NCI-H1105 treated with DMSO at 0.1 percent for 48 hours (cell line): ENCODE results near the gene CDH24.
"Not testable (repeated sequence)": the region's sequence is repeated elsewhere in the genome, so short reads cannot be mapped to it uniquely, and the experiment has no call there.

Source experiments
- DNase-seq: peaks from one replicate; lab custom pipeline; 2025; lab: John Stamatoyannopoulos, UW

Gene CDH24

DNA sequence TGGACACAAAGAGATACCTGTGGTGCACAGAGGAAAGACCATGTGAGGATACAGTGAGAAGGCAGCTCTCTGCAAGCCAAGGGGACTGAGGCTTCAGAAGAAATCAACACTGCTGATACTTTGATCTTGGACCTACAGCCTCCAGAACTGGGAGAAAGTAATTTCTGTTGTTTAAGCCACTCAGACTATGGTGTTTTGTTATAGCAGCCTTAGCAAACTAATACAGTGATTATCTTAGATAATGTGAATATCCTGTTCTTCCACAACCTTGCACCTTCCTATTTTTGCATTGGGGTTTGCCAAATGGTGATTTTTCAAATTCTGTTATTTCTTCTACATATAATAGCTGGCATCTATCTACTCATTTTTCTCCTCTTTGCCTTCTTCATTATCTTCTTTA is 39.2 kb downstream of the CDH24 start:
- no peak for DNase-seq

DNA sequence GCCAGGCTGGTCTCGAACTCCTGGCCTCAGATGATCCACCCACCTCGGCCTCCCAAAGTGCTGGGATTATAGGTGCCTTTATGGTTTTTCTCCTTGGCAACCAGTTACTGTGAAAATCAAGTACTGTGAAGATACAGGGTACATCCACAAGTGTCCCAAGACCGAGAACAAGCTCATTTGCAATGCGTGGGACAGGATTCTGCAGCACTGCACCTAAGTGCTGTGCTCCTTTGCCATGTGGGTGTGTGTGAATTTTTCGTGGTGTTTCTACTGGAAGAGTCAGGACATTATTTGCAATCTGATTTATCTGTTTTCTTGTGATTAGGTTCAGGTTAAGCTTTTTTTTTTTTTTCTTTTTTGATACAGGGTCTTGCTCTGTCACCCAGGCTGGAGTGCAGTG is 40.2 kb downstream of the CDH24 start:
- no peak for DNase-seq

DNA sequence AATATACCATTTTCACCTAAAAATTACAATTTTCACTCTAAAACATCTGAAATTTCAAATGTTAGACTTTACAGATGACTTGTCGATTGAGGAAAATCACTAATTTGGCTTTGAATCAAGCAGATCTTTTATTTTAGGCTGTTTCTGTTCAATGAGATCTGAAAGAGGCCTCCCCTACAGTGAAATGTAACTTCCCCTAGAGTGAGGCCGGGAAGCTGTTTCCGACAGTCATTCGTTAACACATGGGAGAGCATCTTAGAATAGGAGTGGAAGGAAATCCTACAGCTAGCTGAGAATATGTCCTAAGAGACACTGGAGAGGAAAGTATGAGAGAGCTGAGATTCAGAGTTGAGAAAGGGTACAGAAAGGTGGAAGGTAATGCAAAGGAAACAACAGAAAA is 41.7 kb downstream of the CDH24 start:
- no peak for DNase-seq

DNA sequence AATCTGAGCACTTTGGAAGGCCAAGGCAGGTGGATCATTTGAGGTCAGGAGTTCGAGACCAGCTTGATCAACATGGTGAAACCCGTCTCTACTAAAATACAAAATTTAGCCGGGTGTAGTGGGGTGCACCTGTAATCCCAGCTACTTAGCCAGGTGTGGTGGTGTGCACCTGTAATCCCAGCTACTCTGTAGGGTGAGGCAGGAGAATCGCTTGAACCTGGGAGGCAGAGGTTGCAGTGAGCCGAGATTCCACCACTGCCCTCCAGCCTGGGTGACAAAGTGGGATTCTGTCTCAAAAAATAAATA is 43.6 kb downstream of the CDH24 start:
- DNase-seq, result not testable (repeated sequence)

DNA sequence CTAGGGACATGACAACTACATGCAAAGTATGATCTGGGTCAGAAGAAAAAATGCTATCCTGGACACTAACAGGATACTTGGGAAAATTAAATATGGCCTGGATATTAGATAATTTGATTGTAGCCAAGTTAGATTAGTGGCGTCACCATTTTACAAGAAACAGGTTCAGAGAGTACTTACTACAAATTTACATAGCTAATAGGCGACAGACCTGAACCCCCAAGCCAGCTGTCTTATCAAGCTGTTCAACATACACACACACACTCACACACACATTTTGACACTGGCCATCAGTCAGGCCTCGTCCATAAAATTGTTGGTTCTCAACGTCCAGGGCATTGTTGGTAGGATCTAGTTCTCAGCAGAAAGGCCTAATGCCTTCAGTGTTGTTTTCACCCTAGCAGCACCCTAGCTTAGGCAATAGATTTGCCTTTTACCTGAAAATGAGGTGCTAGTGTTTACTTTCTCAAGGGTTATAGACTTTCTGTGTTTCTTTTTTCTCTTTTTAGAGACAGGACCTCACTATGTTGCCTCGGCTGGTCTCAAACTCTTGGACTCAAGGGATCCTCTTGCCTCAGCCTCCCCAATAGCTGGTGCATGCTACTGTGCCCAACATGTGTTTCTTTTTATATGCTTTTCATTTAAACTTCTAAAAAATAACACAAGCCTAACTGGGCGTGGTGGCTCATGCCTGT is 44.1 kb downstream of the CDH24 start:
- DNase-seq, result no peak

DNA sequence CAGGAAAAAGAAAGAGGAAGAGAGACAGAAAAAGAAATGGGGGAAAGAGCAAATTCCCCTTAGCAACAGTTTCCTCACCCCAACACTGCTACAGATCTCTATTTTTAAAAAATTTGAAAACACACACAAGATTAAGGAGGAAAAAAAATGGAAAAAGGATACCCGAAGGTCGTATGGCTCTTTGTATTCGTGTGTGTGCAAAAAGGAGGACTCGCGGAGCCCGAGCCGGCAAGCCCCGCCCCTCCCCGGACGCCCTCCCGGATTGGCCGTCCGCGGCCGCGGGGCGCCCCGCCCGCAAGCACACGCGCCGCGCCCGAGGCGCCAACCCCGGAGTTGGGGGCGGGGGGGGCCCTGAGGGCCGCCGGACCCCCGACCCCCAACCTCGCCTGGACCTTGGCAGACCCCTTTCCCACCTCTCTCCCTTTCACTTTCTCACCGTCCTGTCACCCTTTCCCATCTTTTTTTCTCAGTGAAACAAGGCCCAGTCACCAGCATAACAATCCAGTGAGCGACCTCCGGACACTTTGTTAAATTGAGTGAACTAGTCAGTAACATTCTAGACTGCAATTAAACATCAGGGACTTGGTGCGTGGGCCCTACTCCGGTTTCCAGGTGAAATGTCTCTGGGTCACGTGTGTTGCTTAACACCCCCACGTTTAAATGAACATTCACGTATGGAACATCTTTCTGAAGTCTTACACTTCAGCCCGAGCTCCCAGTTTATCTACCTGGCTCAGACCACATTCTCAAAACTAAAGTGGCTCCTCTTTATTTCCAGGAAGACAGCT is 47.2 kb downstream of the CDH24 start, which contains the start of gene C14orf93:
TSS of gene C14orf93 (minus strand) at position 205 of the 788 bp plus-strand sequence. CDS start 11,120 bp downstream, outside the sequence.
- peak; percentile 79 for DNase-seq

DNA sequence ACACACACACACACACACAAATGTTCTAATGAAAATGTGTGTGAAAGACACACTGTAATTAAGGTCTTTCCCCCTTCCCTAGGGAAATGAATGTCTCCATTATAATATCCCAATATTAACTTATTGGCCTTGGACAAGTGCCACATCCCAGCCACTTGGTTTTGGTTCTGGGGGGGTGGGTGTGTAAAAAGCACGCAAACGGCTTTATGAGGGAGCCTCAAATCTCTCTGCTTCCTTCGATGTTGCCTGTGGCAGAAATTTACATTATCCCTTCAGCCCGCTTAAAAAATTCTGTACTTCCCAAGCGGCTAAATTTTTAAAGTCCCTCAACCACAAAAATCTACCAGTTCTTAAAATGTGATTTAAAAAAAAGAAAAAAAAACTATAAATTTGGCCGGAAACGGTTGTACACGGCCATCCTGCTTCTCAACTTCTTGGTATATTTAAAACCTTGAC is 47.8 kb downstream of the CDH24 start:
- peak; percentile 59 for DNase-seq

DNA sequence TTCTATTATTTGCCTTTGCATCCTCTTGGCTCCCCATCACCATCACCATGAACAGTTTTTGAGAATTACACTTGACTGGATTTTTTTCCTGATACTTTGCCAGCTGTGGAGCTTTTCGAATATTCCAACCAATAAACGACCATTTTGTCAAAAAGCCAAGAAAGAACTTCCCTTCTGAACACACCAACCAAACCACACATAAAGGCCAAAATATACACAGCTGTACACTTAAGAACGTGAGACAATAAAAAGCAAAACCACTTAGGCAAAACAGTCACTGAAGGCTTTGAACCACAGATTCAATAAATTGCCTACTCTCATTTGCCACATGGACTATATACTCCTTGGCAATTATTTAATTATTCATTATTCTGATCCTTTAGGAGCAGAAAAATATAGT is 48.5 kb downstream of the CDH24 start:
- peak; percentile 85 for DNase-seq

DNA sequence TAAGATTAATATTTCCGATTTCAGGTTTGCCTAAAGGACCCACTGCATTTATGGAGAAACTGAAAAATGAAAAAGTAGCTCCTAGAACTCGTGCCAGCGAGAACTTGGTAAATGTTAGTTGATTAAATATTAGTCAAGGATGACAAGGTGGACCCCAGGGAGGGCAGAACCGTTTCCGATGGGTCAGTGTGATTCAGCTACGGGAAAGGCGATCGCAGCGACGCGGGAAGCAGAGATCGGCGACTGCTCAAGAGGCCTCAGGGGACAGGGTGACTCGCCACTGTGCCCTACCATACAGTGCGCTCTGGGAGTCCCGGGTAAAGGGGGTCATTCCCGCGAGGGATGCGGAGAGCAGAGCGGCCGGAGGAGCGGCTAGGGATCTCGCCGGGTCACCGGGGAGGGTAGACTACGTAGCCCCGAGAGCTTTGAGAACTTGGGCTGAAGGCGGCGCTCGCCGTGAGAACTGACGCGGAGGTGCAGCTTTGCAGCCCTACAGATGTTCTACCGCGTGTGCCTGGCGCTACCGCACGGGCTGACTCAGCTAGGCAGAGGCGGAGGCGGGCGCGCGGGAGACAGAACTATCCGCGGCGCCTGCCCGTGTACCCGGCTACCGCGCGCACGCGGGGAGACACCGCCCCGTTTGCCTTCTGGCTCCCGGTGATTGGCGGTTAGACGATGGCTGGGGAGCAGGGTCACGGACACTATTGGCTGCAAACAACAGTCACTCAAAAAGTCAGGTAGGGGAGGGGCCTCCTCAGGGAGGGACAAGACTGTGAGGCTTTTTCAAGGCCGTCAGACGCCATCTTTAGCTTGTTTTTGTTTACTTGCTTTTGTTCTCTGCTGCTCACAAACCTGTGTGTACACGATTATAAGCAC is 50.5 kb downstream of the CDH24 start:
- peak; percentile 98 for DNase-seq

DNA sequence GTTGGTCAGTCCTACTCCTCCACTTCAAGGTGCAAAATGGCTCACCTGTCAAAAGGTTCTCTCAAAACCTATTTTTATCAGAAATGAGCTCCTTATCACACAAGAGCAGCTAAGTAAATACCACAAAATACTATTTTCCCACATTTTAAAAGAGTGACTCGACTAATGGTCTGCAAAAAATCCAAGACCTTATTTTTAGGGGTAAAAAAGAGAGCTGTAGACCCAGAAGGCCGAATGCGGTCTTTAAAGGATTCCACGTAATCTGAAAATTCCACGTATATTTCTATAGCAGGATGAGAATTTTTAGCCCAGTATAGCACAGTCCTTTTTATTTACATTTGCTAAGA is 51.2 kb downstream of the CDH24 start:
- DNase-seq, result peak; percentile 14

DNA sequence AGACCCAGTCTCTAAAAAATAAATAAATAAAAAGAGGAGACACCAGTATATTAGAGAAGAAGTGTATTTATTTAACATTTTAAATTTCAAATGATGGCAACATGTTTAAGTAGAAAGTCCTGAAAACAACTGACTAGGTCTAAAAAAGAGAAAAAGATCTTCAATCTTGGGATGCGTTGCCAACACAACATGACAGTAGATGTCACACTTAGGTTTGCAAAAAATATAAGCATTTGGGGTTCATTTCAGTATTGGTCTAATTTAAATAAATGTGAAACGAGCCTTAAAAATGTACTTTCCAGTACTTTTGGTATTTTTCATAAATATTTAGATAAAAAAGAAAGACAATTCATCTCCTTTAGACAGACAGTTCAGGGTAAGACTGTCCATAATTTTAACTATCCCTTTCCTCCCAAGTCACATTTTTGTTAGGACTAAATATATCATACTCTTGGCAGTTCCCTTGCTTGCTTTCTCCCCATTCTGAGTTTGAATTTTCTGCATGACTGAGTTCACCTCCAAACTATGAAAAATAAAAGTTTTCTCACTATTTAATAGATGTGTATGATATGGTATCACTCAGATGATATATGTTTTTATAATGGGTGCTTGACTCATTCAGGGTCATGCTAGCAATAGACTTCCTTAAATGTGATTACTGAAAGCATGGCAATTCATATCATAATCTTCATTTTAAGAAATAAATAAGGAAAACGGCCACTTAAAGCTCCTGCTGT is 51.7 kb downstream of the CDH24 start:
- no peak for DNase-seq

DNA sequence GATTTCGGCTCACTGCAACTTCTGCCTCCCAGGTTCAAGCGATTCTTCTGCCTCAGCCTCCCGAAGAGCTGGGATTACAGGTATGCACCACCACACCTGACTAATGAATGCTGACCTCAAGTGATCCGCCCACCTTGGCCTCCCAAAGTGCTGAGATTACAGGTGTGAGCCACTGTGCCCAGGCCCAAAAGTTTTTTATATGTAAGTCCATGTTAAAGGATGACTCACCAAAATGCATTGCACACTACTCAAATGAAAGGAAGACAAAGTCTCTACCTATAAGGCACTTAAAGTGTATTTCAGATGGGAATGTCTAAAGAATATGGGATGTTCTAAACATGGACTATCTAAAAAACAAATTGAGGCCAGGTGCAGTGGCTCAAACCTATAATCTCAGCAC is 53.0 kb downstream of the CDH24 start:
- not testable (repeated sequence) for DNase-seq

DNA sequence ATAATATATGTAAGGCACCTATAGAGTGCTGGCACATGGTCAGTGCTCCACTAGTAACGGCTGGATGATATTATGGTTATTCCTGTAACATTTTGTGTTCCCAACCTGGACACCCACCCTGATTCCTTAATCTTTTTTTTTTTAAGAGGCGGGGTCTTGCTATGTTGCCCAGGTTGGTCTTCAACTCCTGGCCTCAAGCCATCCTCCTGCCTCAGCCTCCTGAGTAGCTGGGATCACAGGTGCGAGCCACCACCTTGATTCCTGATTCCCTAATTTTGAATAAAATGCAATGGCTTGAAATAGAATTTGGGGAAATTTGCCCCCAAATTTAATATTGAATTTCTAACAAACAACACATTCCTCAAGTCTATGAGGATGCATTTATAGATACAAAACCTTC is 54.7 kb downstream of the CDH24 start:
- no peak for DNase-seq

DNA sequence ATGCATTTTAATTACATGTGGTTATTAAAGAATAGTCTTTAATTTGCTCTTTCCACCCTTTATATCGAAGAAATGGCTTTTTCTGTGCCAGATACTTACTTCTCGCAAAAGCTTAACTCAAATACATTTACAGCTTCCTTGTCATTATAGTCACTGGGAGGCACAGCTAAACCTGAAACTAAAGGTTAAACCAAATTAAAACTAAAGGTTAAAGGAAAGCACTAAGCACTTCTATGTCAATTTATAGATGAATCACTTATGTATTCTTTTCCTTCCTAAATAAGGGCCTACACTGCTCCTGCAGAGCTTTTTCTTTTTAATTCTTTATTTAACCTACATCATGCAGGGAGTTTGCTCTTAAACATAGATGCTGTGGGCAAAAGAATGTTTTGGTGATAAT is 56.5 kb downstream of the CDH24 start:
- no peak for DNase-seq

DNA sequence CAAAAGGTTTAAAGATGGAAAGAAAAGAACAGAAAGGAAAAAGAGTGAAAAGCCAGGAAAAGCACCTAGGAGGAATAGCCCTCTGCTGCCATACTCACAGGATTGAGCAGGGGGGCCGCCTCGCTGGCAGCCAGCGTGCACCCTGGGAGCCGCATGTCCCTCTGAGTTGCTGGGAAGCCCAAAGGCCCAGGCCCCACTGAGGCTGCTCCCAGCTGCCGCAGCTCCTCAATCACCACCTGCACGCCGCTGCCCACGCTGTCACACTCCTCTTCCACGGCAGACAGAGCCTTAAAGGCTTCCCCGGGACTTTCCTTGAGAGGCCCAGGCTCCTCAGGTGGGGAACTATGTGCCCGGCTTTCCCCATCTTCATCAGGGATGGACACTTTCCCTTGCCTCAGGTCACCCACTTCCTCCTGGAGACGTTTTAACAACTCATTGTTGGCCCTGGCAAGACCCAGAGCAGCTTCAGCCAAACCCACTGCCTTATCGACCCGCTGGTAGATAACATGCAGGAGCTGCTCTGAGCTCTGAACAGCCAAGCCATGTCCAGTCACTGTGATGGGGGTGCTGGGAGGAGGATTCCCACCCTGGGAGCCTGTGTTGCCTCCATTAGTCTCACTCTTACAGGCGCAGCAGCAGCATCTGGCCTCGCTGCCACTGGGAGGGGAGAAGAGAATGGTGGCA is 58.8 kb downstream of the CDH24 start:
- no peak for DNase-seq

DNA sequence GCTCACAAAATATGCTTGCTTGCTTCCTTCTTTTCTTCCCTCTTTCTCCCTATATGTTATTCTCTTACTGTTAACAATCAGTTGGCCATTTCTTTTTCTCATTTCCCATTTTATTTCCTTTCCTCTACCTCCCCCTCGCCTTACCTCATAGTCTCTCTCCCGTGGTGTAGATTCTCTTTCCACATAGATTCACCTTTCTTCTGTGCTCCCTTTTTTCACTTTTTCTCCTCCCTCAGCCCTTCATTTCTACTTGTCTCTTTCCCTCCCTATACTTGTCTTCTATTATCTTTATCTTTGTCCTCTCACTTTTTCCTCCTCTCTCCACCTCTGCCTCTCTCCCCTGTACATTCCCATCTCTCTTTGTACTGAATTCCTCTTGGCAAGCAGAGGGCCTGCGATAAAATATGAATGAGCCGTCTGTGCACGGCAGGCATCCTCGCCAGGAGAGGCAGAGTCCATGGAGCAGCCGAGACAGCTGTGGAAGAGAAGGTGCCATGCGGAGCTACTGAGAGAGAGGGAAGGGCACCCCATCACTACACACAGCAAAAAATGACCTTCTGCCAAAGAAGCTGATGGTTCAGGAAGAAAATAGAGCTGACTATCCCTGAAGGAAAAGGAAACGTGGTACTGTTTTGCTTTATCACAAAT is 59.5 kb downstream of the CDH24 start:
- DNase-seq, result no peak
